Measurements from ENCODE around the gene NPC1. TPM values are rescaled to one million over a fixed set of nuclear protein-coding genes. Genes with fewer than 3 reads are reported as not detected.
"Not testable (repeated sequence)": the region's sequence is repeated elsewhere in the genome, so short reads cannot be mapped to it uniquely, and the experiment has no call there.

The NPC1 gene
- total and polyA plus RNA-seq, 2 donors (not counting 3 experiments of a cell fraction or from before 2014, with no cell fraction given), result 40.6 to 45.2 TPM

- no peak overlapping the region for H3K4me2 ChIP-seq (ENCODE audit: insufficient read depth, low read length)
- H3K79me2 ChIP-seq (ENCODE audit: control insufficient read depth, insufficient read depth, low read length), result no peaks in the 10 kb centered on the region
- H3K9ac ChIP-seq (replicated peaks; ENCODE audit: extremely low read depth, insufficient read depth, low read length), result no peak overlapping the region
- ChIA-PET POLR2A (no interaction called here), CTCF (interaction anchor here (0.7 to 1.2 kb wide), 3 partner anchors 209 to 510 kb away, joined by 3 to 4 read pairs (median 3); no protein-coding TSS in a partner anchor)
- H3K27me3 ChIP-seq (ENCODE audit: control insufficient read depth in 2 of 2, insufficient read depth in 2 of 2, low read length in 2 of 2), result no peaks in the 10 kb centered on the region
- FAIRE-seq (no peak), DNase-seq (ENCODE audit: low read depth, low spot score) (no peak)
- peaks cover under 1% of the 10 kb centered on the region for H3K4me1 ChIP-seq (ENCODE audit: control insufficient read depth, extremely low read depth, insufficient read depth, low read length)
- H2AFZ ChIP-seq (ENCODE audit: low read depth, low read length), result no peak overlapping the region
- H3K4me3 ChIP-seq (replicated peaks in 1 of 3; ENCODE audit: insufficient read depth in 1 of 3, low read depth in 1 of 3, low read length in 3 of 3), result no peak overlapping the region
- H4K20me1 ChIP-seq (replicated peaks; ENCODE audit: control insufficient read depth, extremely low read depth, insufficient read depth, low read length), result no peaks in the 10 kb centered on the region
- no peak overlapping the region for H3K27ac ChIP-seq (ENCODE audit: insufficient read depth, low read depth, low read length)
- intact Hi-C loops (cut with micrococcal nuclease), result no loop called here
- no peak for TF ChIP-seq FOS (IDR thresholded peaks at IDR 0.05; ENCODE audit: borderline replicate concordance, insufficient read depth, low read length)
- no peak for TF ChIP-seq MYC (IDR thresholded peaks at IDR 0.05; ENCODE audit: low read depth, low read length)
- no peak for TF ChIP-seq JUN (IDR thresholded peaks at IDR 0.05; ENCODE audit: borderline replicate concordance, insufficient read depth, insufficient read length, low read depth)
- TF ChIP-seq, protein P1, sequence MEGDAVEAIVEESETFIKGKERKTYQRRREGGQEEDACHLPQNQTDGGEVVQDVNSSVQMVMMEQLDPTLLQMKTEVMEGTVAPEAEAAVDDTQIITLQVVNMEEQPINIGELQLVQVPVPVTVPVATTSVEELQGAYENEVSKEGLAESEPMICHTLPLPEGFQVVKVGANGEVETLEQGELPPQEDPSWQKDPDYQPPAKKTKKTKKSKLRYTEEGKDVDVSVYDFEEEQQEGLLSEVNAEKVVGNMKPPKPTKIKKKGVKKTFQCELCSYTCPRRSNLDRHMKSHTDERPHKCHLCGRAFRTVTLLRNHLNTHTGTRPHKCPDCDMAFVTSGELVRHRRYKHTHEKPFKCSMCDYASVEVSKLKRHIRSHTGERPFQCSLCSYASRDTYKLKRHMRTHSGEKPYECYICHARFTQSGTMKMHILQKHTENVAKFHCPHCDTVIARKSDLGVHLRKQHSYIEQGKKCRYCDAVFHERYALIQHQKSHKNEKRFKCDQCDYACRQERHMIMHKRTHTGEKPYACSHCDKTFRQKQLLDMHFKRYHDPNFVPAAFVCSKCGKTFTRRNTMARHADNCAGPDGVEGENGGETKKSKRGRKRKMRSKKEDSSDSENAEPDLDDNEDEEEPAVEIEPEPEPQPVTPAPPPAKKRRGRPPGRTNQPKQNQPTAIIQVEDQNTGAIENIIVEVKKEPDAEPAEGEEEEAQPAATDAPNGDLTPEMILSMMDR (IDR thresholded peaks at IDR 0.05; ENCODE audit: extremely low read depth in 1 of 2, insufficient read depth in 1 of 2, low read depth in 1 of 2, low read length in 2 of 2), result no peak
- TF ChIP-seq POLR2AphosphoS5 (IDR thresholded peaks at IDR 0.05; ENCODE audit: insufficient read depth, low read depth, low read length), result no peak
- TF ChIP-seq GATA2 (IDR thresholded peaks at IDR 0.05; ENCODE audit: insufficient read depth, insufficient read length, low read depth, low read length), result no peak
- TF ChIP-seq POLR2A (IDR thresholded peaks at IDR 0.05; ENCODE audit: low read depth, low read length), result no peak
- no peak for TF ChIP-seq EZH2 (IDR thresholded peaks at IDR 0.05; ENCODE audit: borderline replicate concordance, low read depth, low read length, severe bottlenecking)
- TF ChIP-seq MAX (IDR thresholded peaks at IDR 0.05; ENCODE audit: insufficient read depth, insufficient read length), result no peak
- dilution Hi-C loops (cut with MboI; ENCODE audit: extremely low pct_ligation_motif_present, low sequenced_read_pairs), result no loop called here
- no peaks in the 10 kb centered on the region for H3K9me1 ChIP-seq (replicated peaks; ENCODE audit: control insufficient read depth, extremely low read depth, insufficient read depth, low read length)
- no peaks in the 10 kb centered on the region for H3K36me3 ChIP-seq (ENCODE audit: control insufficient read depth in 2 of 2, extremely low read depth in 1 of 2, insufficient read depth in 2 of 2, low read length in 2 of 2)
- no TSS peak for BruUV-seq (replicated peaks)
- no peaks in the 10 kb centered on the region for H3K9me3 ChIP-seq (replicated peaks; ENCODE audit: control insufficient read depth, insufficient read depth, low read length)
These were observed 92.7 kb downstream of the NPC1 start for GRCh38 chr18:23493654-23494053.

- FAIRE-seq; H3K4me2 ChIP-seq (ENCODE audit: insufficient read depth, low read length); DNase-seq (ENCODE audit: low read depth, low spot score); H3K27me3 ChIP-seq (ENCODE audit: control insufficient read depth in 2 of 2, insufficient read depth in 2 of 2, low read length in 2 of 2); H3K4me3 ChIP-seq (replicated peaks in 1 of 3; ENCODE audit: insufficient read depth in 1 of 3, low read depth in 1 of 3, low read length in 3 of 3); intact Hi-C loops (cut with micrococcal nuclease); H3K27ac ChIP-seq (ENCODE audit: insufficient read depth, low read depth, low read length); H4K20me1 ChIP-seq (replicated peaks; ENCODE audit: control insufficient read depth, extremely low read depth, insufficient read depth, low read length); BruUV-seq (replicated peaks); H2AFZ ChIP-seq (ENCODE audit: low read depth, low read length); CTCF ChIA-PET; dilution Hi-C loops (cut with MboI; ENCODE audit: extremely low pct_ligation_motif_present, low sequenced_read_pairs); H3K36me3 ChIP-seq (ENCODE audit: control insufficient read depth in 2 of 2, extremely low read depth in 1 of 2, insufficient read depth in 2 of 2, low read length in 2 of 2); H3K9me3 ChIP-seq (replicated peaks; ENCODE audit: control insufficient read depth, insufficient read depth, low read length); H3K9me1 ChIP-seq (replicated peaks; ENCODE audit: control insufficient read depth, extremely low read depth, insufficient read depth, low read length); POLR2A ChIA-PET; H3K9ac ChIP-seq (replicated peaks; ENCODE audit: extremely low read depth, insufficient read depth, low read length); H3K79me2 ChIP-seq (ENCODE audit: control insufficient read depth, insufficient read depth, low read length): not testable (repeated sequence)
- peaks cover 22% of the 10 kb centered on the region for H3K4me1 ChIP-seq (ENCODE audit: control insufficient read depth, extremely low read depth, insufficient read depth, low read length)
These were observed 96.7 kb downstream of the NPC1 start for GRCh38 chr18:23489586-23489985.

Measured in endothelial cell of umbilical vein (primary cell).